Neural cell (in vitro differentiated cells): ENCODE measurements around the gene CD48. TPM values are rescaled to one million over a fixed set of nuclear protein-coding genes. Genes with fewer than 3 reads are reported as not detected.
A peak's percentile ranks its signal among the peaks of the same experiment; 100 is the strongest.

Experiments used
- H2AFZ ChIP-seq: fragments of 200-600, 300-800 bp; sonication (generic), shearing (Covaris generic); 2 replicates; pipeline ENCODE4 v1.6.0; 2014; ENCODE audit warnings: low read depth, mild to moderate bottlenecking, antibody characterized with exemption, low read length, moderate library complexity
- H3F3A ChIP-seq: fragments of 200-600 bp; shearing (Covaris generic); 2 replicates; pipeline ENCODE4 v1.6.1; 2016; ENCODE audit warnings: mild to moderate bottlenecking, moderate library complexity, mixed read lengths, antibody characterized with exemption, low read length; ENCODE audit not compliant: insufficient read depth, poor library complexity, severe bottlenecking
- H3K27ac ChIP-seq: fragments of 200-600, 300-800 bp; sonication (generic), shearing (Covaris generic); 2 replicates; pipeline ENCODE4 v1.5.1; 2014; ENCODE audit warnings: mild to moderate bottlenecking, low read length, moderate library complexity
- H3K27me3 ChIP-seq: fragments of 300-800, 200-600 bp; sonication (generic), shearing (Covaris generic); 2 replicates; pipeline ENCODE4 v1.6.0; 2014; ENCODE audit warnings: mild to moderate bottlenecking, low read depth, low read length, moderate library complexity; ENCODE audit not compliant: insufficient read depth
- H3K36me3 ChIP-seq: fragments of 300-800, 200-600 bp; sonication (generic), shearing (Covaris generic); 2 replicates; pipeline ENCODE4 v1.5.1; 2014; ENCODE audit warnings: mild to moderate bottlenecking, antibody characterized with exemption, low read length, moderate library complexity; ENCODE audit not compliant: insufficient read depth
- H3K4me2 ChIP-seq: fragments of 300-800, 200-600 bp; sonication (generic), shearing (Covaris generic); 2 replicates; pipeline ENCODE4 v1.6.0; 2014; ENCODE audit warnings: mild to moderate bottlenecking, low read length
- H3K4me3 ChIP-seq: fragments of 300-800, 200-600 bp; sonication (generic), shearing (Covaris generic); 2 replicates; pipeline ENCODE4 v1.5.1; 2014; ENCODE audit warnings: mild to moderate bottlenecking, low read length, moderate library complexity
- H3K79me2 ChIP-seq: fragments of 200-600 bp; shearing (Covaris generic); replicated peaks from 2 replicates; pipeline ENCODE4 v1.6.0; 2014; ENCODE audit warnings: mild to moderate bottlenecking, low read length, moderate library complexity; ENCODE audit not compliant: insufficient read depth
- H3K9ac ChIP-seq: fragments of 300-800, 200-600 bp; sonication (generic), shearing (Covaris generic); 2 replicates; pipeline ENCODE4 v1.6.1; 2016; ENCODE audit warnings: mild to moderate bottlenecking, low read length, mixed read lengths
- H3K9me2 ChIP-seq: fragments of 200-600 bp; shearing (Covaris generic); 2 replicates; pipeline ENCODE4 v1.6.1; 2016; ENCODE audit warnings: mild to moderate bottlenecking, low read length, mixed read lengths; ENCODE audit not compliant: insufficient read depth
- H3K9me3 ChIP-seq: fragments of 200-600, 300-800 bp; sonication (generic), shearing (Covaris generic); 2 replicates; pipeline ENCODE4 v1.6.1; 2016; ENCODE audit warnings: mild to moderate bottlenecking, mixed run types, low read length, moderate library complexity, mixed read lengths
- H4K20me1 ChIP-seq: fragments of 200-600 bp; shearing (Covaris generic); 2 replicates; pipeline ENCODE4 v1.6.1; 2016; ENCODE audit warnings: mild to moderate bottlenecking, mixed run types; ENCODE audit not compliant: insufficient read depth
- EP300 ChIP-seq: fragments of 450-650 bp; conservative IDR thresholded peaks from 2 replicates; pipeline ENCODE4 v1.6.1; 2014; ENCODE audit warnings: antibody characterized with exemption, mild to moderate bottlenecking, moderate library complexity; ENCODE audit not compliant: poor library complexity, severe bottlenecking
- EZH2 ChIP-seq: fragments of 200-600, 300-800 bp; shearing (Covaris generic), sonication (generic); IDR thresholded peaks from 2 replicates; pipeline ENCODE4 v1.6.1; 2014; ENCODE audit warnings: antibody characterized with exemption, low read length, borderline replicate concordance, mild to moderate bottlenecking; ENCODE audit not compliant: insufficient read depth, poor library complexity, severe bottlenecking
- MXI1 ChIP-seq: fragments of 450-650 bp; conservative IDR thresholded peaks from 2 replicates; pipeline ENCODE4 v1.6.1; 2014; ENCODE audit warnings: antibody characterized with exemption, mild to moderate bottlenecking; ENCODE audit not compliant: poor library complexity, severe bottlenecking
- POLR2AphosphoS5 ChIP-seq: IDR thresholded peaks from 2 replicates; pipeline ENCODE4 v1.6.1; 2012
- RAD21 ChIP-seq: fragments of 450-650 bp; conservative IDR thresholded peaks from 2 replicates; pipeline ENCODE4 v1.6.1; 2014; ENCODE audit warnings: antibody characterized with exemption, mild to moderate bottlenecking, moderate library complexity
- SMC3 ChIP-seq: fragments of 450-650 bp; conservative IDR thresholded peaks from 2 replicates; pipeline ENCODE4 v1.6.1; 2014; ENCODE audit warnings: antibody characterized with exemption, mild to moderate bottlenecking, moderate library complexity; ENCODE audit not compliant: poor library complexity
- TAF1 ChIP-seq: IDR thresholded peaks from 2 replicates; pipeline ENCODE4 v1.6.1; 2012; ENCODE audit warnings: low read depth
- polyA plus RNA-seq: library from polyadenylated mRNA; depleted of rRNA; stranded (reverse); fragments of >200 nt; gene quantifications from 2 replicates; pipeline ENCODE4 v1.2.3, GENCODE V29; 2014
- TF ChIP-seq, protein P1 (sequence below): fragments of 450-650 bp; IDR thresholded peaks from 2 replicates; pipeline ENCODE4 v1.5.1; 2014; ENCODE audit warnings: antibody characterized with exemption, mild to moderate bottlenecking, moderate library complexity; ENCODE audit not compliant: poor library complexity, severe bottlenecking
- TF ChIP-seq, protein P2 (sequence below): IDR thresholded peaks from 2 replicates; pipeline ENCODE4 v1.6.1; 2012; ENCODE audit warnings: borderline replicate concordance

The CD48 gene
- polyA plus RNA-seq, 1 donor from 2014 or later: not detected

DNA sequence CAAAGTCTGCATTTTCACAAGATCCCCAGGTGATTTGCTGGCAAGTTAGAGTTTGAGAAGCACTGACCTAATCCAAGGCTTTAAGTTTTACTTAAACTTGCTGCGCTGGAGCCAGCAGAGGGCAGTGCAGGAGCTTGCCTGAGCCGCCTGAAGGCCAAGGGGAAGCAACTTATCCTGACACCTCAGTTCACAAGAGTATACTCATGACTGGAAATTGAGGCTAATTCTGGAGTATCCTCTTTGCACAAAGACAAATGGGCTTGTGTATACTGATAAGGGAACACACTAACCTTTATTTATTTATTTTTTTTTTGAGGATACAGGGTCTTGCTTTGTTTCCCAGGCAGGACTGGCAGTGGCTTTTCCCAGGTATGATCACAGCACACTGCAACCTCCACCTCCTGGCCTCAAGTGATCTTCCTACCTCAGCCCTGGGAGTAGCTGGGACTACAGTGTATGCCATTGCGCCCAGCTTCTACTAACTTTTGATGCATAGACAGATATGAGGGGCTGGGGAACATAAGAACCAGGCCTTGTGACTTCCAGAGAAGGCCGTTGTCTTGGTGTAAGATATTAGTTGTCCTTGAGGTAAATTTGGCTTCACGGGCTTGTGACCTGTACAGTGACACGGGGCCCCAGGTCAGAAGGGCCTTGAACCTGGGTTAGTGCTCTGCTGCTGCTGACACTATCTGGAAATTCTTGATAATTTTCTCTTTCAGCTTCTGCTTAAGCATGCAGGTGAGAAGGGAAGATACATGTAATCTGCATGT, 35.8 kb downstream of the CD48 start:
- TF ChIP-seq SMC3 (peak; percentile 88), TAF1 (no peak), MXI1 (no peak), RAD21 (peak; percentile 86), EP300 (no peak), POLR2AphosphoS5 (no peak)
- TF ChIP-seq, protein P1, sequence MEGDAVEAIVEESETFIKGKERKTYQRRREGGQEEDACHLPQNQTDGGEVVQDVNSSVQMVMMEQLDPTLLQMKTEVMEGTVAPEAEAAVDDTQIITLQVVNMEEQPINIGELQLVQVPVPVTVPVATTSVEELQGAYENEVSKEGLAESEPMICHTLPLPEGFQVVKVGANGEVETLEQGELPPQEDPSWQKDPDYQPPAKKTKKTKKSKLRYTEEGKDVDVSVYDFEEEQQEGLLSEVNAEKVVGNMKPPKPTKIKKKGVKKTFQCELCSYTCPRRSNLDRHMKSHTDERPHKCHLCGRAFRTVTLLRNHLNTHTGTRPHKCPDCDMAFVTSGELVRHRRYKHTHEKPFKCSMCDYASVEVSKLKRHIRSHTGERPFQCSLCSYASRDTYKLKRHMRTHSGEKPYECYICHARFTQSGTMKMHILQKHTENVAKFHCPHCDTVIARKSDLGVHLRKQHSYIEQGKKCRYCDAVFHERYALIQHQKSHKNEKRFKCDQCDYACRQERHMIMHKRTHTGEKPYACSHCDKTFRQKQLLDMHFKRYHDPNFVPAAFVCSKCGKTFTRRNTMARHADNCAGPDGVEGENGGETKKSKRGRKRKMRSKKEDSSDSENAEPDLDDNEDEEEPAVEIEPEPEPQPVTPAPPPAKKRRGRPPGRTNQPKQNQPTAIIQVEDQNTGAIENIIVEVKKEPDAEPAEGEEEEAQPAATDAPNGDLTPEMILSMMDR: peak; percentile 89
- Histone ChIP-seq H3K4me2 (no peak overlapping the region), H2AFZ (no peak overlapping the region), H3K27ac (no peak overlapping the region), H4K20me1 (no peaks in the 10 kb centered on the region), H3F3A (no peaks in the 10 kb centered on the region), H3K27me3 (no peaks in the 10 kb centered on the region), H3K9me2 (no peaks in the 10 kb centered on the region), H3K79me2 (no peaks in the 10 kb centered on the region), H3K9me3 (no peaks in the 10 kb centered on the region), H3K9ac (no peak overlapping the region), H3K36me3 (no peaks in the 10 kb centered on the region), H3K4me3 (no peak overlapping the region)

DNA sequence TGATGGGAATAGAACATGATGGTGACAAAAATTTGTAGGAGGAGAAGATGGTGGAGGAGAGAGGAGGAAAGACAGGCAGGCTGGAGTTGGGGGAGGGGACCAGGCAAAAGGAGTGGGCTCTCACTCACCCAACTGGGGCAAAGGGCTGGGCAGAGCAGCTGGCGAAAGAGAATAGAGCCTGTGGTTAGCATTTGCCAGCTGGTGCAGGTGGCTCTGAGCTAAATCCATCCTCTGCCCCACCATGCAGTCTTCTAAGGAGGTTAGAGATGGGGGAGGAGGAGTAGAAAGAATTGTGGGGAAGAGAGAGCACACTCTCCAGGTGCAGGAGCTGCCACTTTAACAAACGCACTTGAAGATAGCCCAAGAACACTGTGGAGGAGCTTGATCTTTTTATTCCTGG, 37.2 kb downstream of the CD48 start:
- Histone ChIP-seq H3K27me3 (no peaks in the 10 kb centered on the region), H3K9me3 (no peaks in the 10 kb centered on the region), H3K9ac (no peak overlapping the region), H3F3A (no peaks in the 10 kb centered on the region), H3K4me2 (no peak overlapping the region), H3K4me3 (no peak overlapping the region), H3K36me3 (no peaks in the 10 kb centered on the region), H2AFZ (no peak overlapping the region), H3K79me2 (no peaks in the 10 kb centered on the region), H4K20me1 (no peaks in the 10 kb centered on the region), H3K9me2 (no peaks in the 10 kb centered on the region), H3K27ac (no peak overlapping the region)
- TF ChIP-seq, protein P1: no peak
- TF ChIP-seq MXI1 (no peak), EP300 (no peak), POLR2AphosphoS5 (no peak), TAF1 (no peak), EZH2 (no peak), RAD21 (no peak), SMC3 (no peak)
- TF ChIP-seq, protein P2, sequence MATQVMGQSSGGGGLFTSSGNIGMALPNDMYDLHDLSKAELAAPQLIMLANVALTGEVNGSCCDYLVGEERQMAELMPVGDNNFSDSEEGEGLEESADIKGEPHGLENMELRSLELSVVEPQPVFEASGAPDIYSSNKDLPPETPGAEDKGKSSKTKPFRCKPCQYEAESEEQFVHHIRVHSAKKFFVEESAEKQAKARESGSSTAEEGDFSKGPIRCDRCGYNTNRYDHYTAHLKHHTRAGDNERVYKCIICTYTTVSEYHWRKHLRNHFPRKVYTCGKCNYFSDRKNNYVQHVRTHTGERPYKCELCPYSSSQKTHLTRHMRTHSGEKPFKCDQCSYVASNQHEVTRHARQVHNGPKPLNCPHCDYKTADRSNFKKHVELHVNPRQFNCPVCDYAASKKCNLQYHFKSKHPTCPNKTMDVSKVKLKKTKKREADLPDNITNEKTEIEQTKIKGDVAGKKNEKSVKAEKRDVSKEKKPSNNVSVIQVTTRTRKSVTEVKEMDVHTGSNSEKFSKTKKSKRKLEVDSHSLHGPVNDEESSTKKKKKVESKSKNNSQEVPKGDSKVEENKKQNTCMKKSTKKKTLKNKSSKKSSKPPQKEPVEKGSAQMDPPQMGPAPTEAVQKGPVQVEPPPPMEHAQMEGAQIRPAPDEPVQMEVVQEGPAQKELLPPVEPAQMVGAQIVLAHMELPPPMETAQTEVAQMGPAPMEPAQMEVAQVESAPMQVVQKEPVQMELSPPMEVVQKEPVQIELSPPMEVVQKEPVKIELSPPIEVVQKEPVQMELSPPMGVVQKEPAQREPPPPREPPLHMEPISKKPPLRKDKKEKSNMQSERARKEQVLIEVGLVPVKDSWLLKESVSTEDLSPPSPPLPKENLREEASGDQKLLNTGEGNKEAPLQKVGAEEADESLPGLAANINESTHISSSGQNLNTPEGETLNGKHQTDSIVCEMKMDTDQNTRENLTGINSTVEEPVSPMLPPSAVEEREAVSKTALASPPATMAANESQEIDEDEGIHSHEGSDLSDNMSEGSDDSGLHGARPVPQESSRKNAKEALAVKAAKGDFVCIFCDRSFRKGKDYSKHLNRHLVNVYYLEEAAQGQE: no peak
